Body of pancreas (tissue), 4 donors: ENCODE data around the gene BABAM2.

Source experiments
- POLR2A ChIP-seq, 3 donors: fragments of 450-650 bp; IDR thresholded peaks; one replicate each; pipeline ENCODE4 v1.6.1; 2016; ENCODE audit warnings: antibody characterized with exemption in 3 of 3, mild to moderate bottlenecking in 2 of 3
- TF ChIP-seq, protein P1 (sequence below), 7 experiments: fragments of 450-650 bp in 4 of 7; fragments of 200-600 bp in 3 of 7; sonication (generic) in 3 of 7; IDR thresholded peaks; one replicate each; pipeline ENCODE4 v1.5.1; 2016 to 2019; ENCODE audit warnings: antibody characterized with exemption in 7 of 7

- TF ChIP-seq, protein P1, sequence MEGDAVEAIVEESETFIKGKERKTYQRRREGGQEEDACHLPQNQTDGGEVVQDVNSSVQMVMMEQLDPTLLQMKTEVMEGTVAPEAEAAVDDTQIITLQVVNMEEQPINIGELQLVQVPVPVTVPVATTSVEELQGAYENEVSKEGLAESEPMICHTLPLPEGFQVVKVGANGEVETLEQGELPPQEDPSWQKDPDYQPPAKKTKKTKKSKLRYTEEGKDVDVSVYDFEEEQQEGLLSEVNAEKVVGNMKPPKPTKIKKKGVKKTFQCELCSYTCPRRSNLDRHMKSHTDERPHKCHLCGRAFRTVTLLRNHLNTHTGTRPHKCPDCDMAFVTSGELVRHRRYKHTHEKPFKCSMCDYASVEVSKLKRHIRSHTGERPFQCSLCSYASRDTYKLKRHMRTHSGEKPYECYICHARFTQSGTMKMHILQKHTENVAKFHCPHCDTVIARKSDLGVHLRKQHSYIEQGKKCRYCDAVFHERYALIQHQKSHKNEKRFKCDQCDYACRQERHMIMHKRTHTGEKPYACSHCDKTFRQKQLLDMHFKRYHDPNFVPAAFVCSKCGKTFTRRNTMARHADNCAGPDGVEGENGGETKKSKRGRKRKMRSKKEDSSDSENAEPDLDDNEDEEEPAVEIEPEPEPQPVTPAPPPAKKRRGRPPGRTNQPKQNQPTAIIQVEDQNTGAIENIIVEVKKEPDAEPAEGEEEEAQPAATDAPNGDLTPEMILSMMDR (IDR thresholded peaks at IDR 0.05), result no peak
- no peak for TF ChIP-seq POLR2A (IDR thresholded peaks at IDR 0.05)
These were observed 270.9 kb downstream of the BABAM2 start for GRCh38 chr2:28161466-28161865.
